IMR-90 (cell line): ENCODE results near the gene TNK1. TPM values are rescaled to one million over a fixed set of nuclear protein-coding genes. Genes with fewer than 3 reads are reported as not detected.

Experiments used
- ATAC-seq: fragments of 200-7000 bp; cut with Tn5 transposase; 2 replicates; pipeline ENCODE4 v1.9.1; 2020; ENCODE audit warnings: low read depth, mild to moderate bottlenecking, moderate library complexity
- BruUV-seq: library from RNA; stranded (reverse); fragments of 400-500 nt; replicated peaks from 2 replicates; lab custom pipeline; 2021; lab: Mats Ljungman, UMichigan
- CTCF ChIA-PET: fragments of 300-600 bp; formaldehyde crosslinking; extraction: SDS; loops from one replicate; lab custom pipeline; 2021; ENCODE audit warnings: antibody characterized with exemption; lab: Yijun Ruan, JAX
- POLR2A ChIA-PET: fragments of 300-600 bp; sonication (Branson Sonifier 250); formaldehyde crosslinking; loops from one replicate; lab custom pipeline; 2022; ENCODE audit warnings: antibody characterized with exemption; ENCODE audit not compliant: unreplicated experiment; lab: Charles Lee
- DNase-seq: peaks from one replicate; pipeline ENCODE4 v3.0.0; 2013
- H2AFZ ChIP-seq: replicated peaks from 2 replicates; pipeline ENCODE3; 2013; ENCODE audit warnings: low read length, mild to moderate bottlenecking; ENCODE audit not compliant: poor library complexity
- H2AK5ac ChIP-seq: 2 replicates; pipeline ENCODE4 v1.6.1; 2013; ENCODE audit warnings: low read depth, low read length, inconsistent platforms
- H2AK9ac ChIP-seq: replicated peaks from 2 replicates; pipeline ENCODE3; 2013; ENCODE audit warnings: mild to moderate bottlenecking, low read depth, low read length, moderate library complexity; ENCODE audit not compliant: poor library complexity
- H2BK120ac ChIP-seq: 2 replicates; pipeline ENCODE4 v1.6.1; 2013; ENCODE audit warnings: low read depth, low read length, inconsistent platforms
- H2BK15ac ChIP-seq: 3 replicates; pipeline ENCODE4 v1.6.1; 2013; ENCODE audit warnings: low read depth, low read length, inconsistent platforms
- H2BK20ac ChIP-seq: 2 replicates; pipeline ENCODE4 v1.6.1; 2013; ENCODE audit warnings: low read depth, mild to moderate bottlenecking, inconsistent platforms, low read length, moderate library complexity
- H2BK5ac ChIP-seq: 2 replicates; pipeline ENCODE4 v1.6.1; 2013; ENCODE audit warnings: mild to moderate bottlenecking, low read depth, low read length, inconsistent platforms; ENCODE audit not compliant: poor library complexity, severe bottlenecking
- H3K14ac ChIP-seq: replicated peaks from 2 replicates; pipeline ENCODE4 v1.6.1; 2013; ENCODE audit warnings: low read depth, low read length, inconsistent platforms
- H3K18ac ChIP-seq: 2 replicates; pipeline ENCODE4 v1.6.1; 2013; ENCODE audit warnings: low read depth, low read length, control low read depth
- H3K23ac ChIP-seq: 2 replicates; pipeline ENCODE4 v1.6.1; 2013; ENCODE audit warnings: low read depth, low read length, inconsistent platforms
- H3K27ac ChIP-seq: 2 replicates; pipeline ENCODE4 v1.5.1; 2013; ENCODE audit warnings: mild to moderate bottlenecking, control low read depth, low read length; ENCODE audit not compliant: insufficient read depth
- H3K27me3 ChIP-seq: 2 replicates; pipeline ENCODE4 v1.6.1; 2013; ENCODE audit warnings: low read length; ENCODE audit not compliant: control insufficient read depth, insufficient read depth
- H3K36me3 ChIP-seq: 2 replicates; pipeline ENCODE4 v1.6.1; 2013; ENCODE audit warnings: low read length, mixed read lengths; ENCODE audit not compliant: control insufficient read depth, insufficient read depth
- H3K4ac ChIP-seq: 2 replicates; pipeline ENCODE4 v1.6.1; 2013; ENCODE audit warnings: low read depth, low read length, inconsistent platforms
- H3K4me1 ChIP-seq: 2 replicates; pipeline ENCODE4 v1.6.1; 2013; ENCODE audit warnings: low read length, mixed read lengths; ENCODE audit not compliant: control insufficient read depth, insufficient read depth
- H3K4me2 ChIP-seq: 2 replicates; pipeline ENCODE4 v1.6.1; 2013; ENCODE audit warnings: low read depth, mild to moderate bottlenecking, control low read depth, low read length, moderate library complexity
- H3K4me3 ChIP-seq: 2 replicates; pipeline ENCODE4 v1.5.1; 2013; ENCODE audit warnings: low read depth, mild to moderate bottlenecking, control low read depth, low read length, moderate library complexity; ENCODE audit not compliant: insufficient read depth
- H3K56ac ChIP-seq: 2 replicates; pipeline ENCODE4 v1.6.1; 2013; ENCODE audit warnings: low read length, inconsistent platforms; ENCODE audit not compliant: insufficient read depth; ENCODE audit errors: extremely low read depth
- H3K79me1 ChIP-seq, 2 experiments: 2 replicates each; pipeline ENCODE4 v1.6.1; 2013; ENCODE audit warnings: low read length in 2 of 2, inconsistent platforms in 1 of 2, low read depth in 1 of 2
- H3K9ac ChIP-seq: 2 replicates; pipeline ENCODE4 v1.6.1; 2013; ENCODE audit warnings: low read depth, low read length, control low read depth
- H3K9me1 ChIP-seq: 2 replicates; pipeline ENCODE4 v1.6.1; 2013; ENCODE audit warnings: low read length, inconsistent platforms; ENCODE audit not compliant: insufficient read depth
- H3K9me3 ChIP-seq: 2 replicates; pipeline ENCODE4 v1.6.1; 2013; ENCODE audit warnings: low read length; ENCODE audit not compliant: control insufficient read depth, insufficient read depth
- H4K20me1 ChIP-seq: 2 replicates; pipeline ENCODE4 v1.6.1; 2013; ENCODE audit warnings: low read length, inconsistent platforms; ENCODE audit not compliant: insufficient read depth
- H4K5ac ChIP-seq: 2 replicates; pipeline ENCODE4 v1.6.1; 2013; ENCODE audit warnings: mild to moderate bottlenecking, low read depth, low read length, control low read depth
- H4K8ac ChIP-seq, 2 experiments: 2 replicates each; pipeline ENCODE4 v1.6.1; 2013; ENCODE audit warnings: low read depth in 2 of 2, low read length in 2 of 2, control low read depth in 1 of 2, inconsistent platforms in 1 of 2
- H4K91ac ChIP-seq: 2 replicates; pipeline ENCODE4 v1.6.1; 2013; ENCODE audit warnings: low read depth, low read length, inconsistent platforms; ENCODE audit not compliant: insufficient read depth
- CEBPB ChIP-seq: IDR thresholded peaks from 2 replicates; pipeline ENCODE4 v1.6.1; 2012; ENCODE audit warnings: low read depth, low read length, improper control_type of control experiment
- CTCF ChIP-seq: conservative IDR thresholded peaks from 2 replicates; pipeline ENCODE4 v1.5.1; 2012; ENCODE audit warnings: mild to moderate bottlenecking, low read depth, low read length, improper control_type of control experiment
- ELK1 ChIP-seq: fragments of 150-350 bp; IDR thresholded peaks from 2 replicates; pipeline ENCODE4 v1.6.1; 2016; ENCODE audit warnings: low read depth, mild to moderate bottlenecking, low read length, moderate library complexity, borderline replicate concordance
- MXI1 ChIP-seq: IDR thresholded peaks from 2 replicates; pipeline ENCODE4 v1.6.1; 2012; ENCODE audit warnings: low read depth, mild to moderate bottlenecking, low read length, moderate library complexity, borderline replicate concordance
- POLR2A ChIP-seq: IDR thresholded peaks from 2 replicates; pipeline ENCODE4 v1.6.1; 2012; ENCODE audit warnings: mild to moderate bottlenecking, low read depth, low read length
- RAD21 ChIP-seq: IDR thresholded peaks from 2 replicates; pipeline ENCODE4 v1.6.1; 2012; ENCODE audit warnings: low read length, improper control_type of control experiment
- RCOR1 ChIP-seq: IDR thresholded peaks from 2 replicates; pipeline ENCODE4 v1.6.1; 2012; ENCODE audit warnings: mild to moderate bottlenecking, low read length, improper control_type of control experiment; ENCODE audit not compliant: insufficient replicate concordance
- SMC3 ChIP-seq: fragments of 150-350 bp; IDR thresholded peaks from 2 replicates; pipeline ENCODE4 v1.6.1; 2016; ENCODE audit warnings: low read depth, mild to moderate bottlenecking, antibody characterized with exemption, low read length, moderate library complexity
- USF2 ChIP-seq: fragments of 150-350 bp; IDR thresholded peaks from 2 replicates; pipeline ENCODE4 v1.6.1; 2017; ENCODE audit warnings: mild to moderate bottlenecking, antibody characterized with exemption, low read length, low read depth
- WGBS, 2 experiments: methylation state at CpG; one replicate each; pipeline versions ENCODE4 v1.1.5 to v1.1.7; 2013; ENCODE audit warnings: missing lambda C conversion rate in 2 of 2; ENCODE audit not compliant: insufficient read length in 1 of 2; ENCODE audit errors: extremely low coverage in 2 of 2; 5-methylcytosine and 5-hydroxymethylcytosine counted together
- dilution Hi-C: fragments of 300-500 bp; cut with HindIII; formaldehyde crosslinking; loops from one replicate; pipeline ENCODE4 v1.14.3; 2018; ENCODE audit warnings: low sequenced_read_pairs; ENCODE audit not compliant: unreplicated experiment
- in situ Hi-C: fragments of 300-500 bp; cut with MboI; formaldehyde crosslinking; loops from 3 replicates; pipeline ENCODE4 v1.14.3; 2019; ENCODE audit warnings: low sequenced_read_pairs, inconsistent platforms, mixed read lengths
- intact Hi-C: fragments of 100-400 bp; cut with micrococcal nuclease; formaldehyde crosslinking; loops from 2 replicates; pipeline ENCODE4 v1.10.0; 2022
- polyA plus RNA-seq, 3 experiments: library from polyadenylated mRNA; depleted of rRNA; stranded (reverse); fragments of >200 nt; gene quantifications; 2 replicates each; pipeline ENCODE4 v1.2.3, GENCODE V29; 2012; ENCODE audit warnings: low replicate concordance in 1 of 3
- total RNA-seq: library from RNA; depleted of rRNA; stranded (reverse); fragments of >200 nt; gene quantifications from 2 replicates; pipeline ENCODE4 v1.2.3, GENCODE V29; 2012

TNK1 gene
- total and polyA plus RNA-seq, 2 of the 4 experiments (the other 2 are of a cell fraction), result 0.44 to 0.54 TPM

- no peak for TF ChIP-seq RCOR1
Measured at GRCh38 chr17:7393613-7394451, 12.9 kb downstream of the TNK1 start (continued).

- Histone ChIP-seq H4K5ac (peak within 1 kb of the TSS; percentile 86), H3K4me2 (peak within 1 kb of the TSS; percentile 91), H2BK5ac (peak within 1 kb of the TSS; percentile 91), H3K27ac (peak within 1 kb of the TSS; percentile 92), H3K4ac (peak within 1 kb of the TSS; percentile 90), H3K56ac (peak within 1 kb of the TSS; percentile 61), H4K91ac (peak within 1 kb of the TSS; percentile 80), H3K23ac (peak within 1 kb of the TSS; percentile 79), H2BK20ac (no peak within 1 kb of the TSS), H3K9ac (peak within 1 kb of the TSS; percentile 87), H3K14ac (peak within 1 kb of the TSS; percentile 93), H3K4me1 (peaks cover 8% of the 10 kb centered on the region), H2BK15ac (no peak within 1 kb of the TSS; the same call in 2 of the 3 replicates), H3K27me3 (no peaks in the 10 kb centered on the region), H2AK9ac (peak within 1 kb of the TSS; percentile 86), H4K8ac (peak within 1 kb of the TSS; percentile 89 to 96), H3K18ac (peak within 1 kb of the TSS; percentile 77), H2AFZ (peak within 1 kb of the TSS; percentile 92), H2BK120ac (peak within 1 kb of the TSS; percentile 12; the same call in 1 of the 2 replicates), H2AK5ac (peak within 1 kb of the TSS; percentile 93), H3K79me1 (peaks cover 14 to 32% of the 10 kb centered on the region in 2 experiments), H3K9me1 (peaks cover 7% of the 10 kb centered on the region; the same call in 1 of the 2 replicates), H3K9me3 (no peaks in the 10 kb centered on the region), H4K20me1 (no peaks in the 10 kb centered on the region), H3K36me3 (peaks cover 28% of the 10 kb centered on the region), H3K4me3 (peak within 1 kb of the TSS; percentile 70)
- ChIA-PET POLR2A (interaction anchor here (0.6 to 1.0 kb wide), 3 partner anchors 9 to 273 kb away, joined by 3 to 6 read pairs (median 5); partner anchors contain the start of gene TMEM256), CTCF (no interaction called here)
- BruUV-seq, result no TSS peak
- peak; percentile 84 for DNase-seq
- intact Hi-C loops (no loop called here), in situ Hi-C loops (loop anchor here (5.0 kb wide), 1 partner anchor 37 kb away; the partner anchor contains the start of gene TMEM95), dilution Hi-C loops (no loop called here)
- ATAC-seq, result peak; percentile 95
- 0% methylated on average over 43 of the region's 71 CpGs; no CpG with 5 or more reads in 1 of the 2 experiments for WGBS, 2 experiments
- TF ChIP-seq MXI1 (no peak; the same call in 1 of the 2 replicates), RAD21 (no peak), CEBPB (no peak), USF2 (peak; percentile 6; the same call in 1 of the 2 replicates), CTCF (peak; percentile 22; the same call in 1 of the 2 replicates), POLR2A (peak; percentile 73; the same call in 1 of the 2 replicates), SMC3 (no peak), ELK1 (no peak)
Measured at GRCh38 chr17:7394452-7395191, 13.7 kb downstream of the TNK1 start, which contains the start of gene PLSCR3. PLSCR3 (minus strand) TSS chr17:7394525; CDS start chr17:7394110, 415 bp downstream.
